HepG2 (cell line): Measurements from ENCODE around the gene DUS1L. TPM values are rescaled to one million over a fixed set of nuclear protein-coding genes. Genes with fewer than 3 reads are reported as not detected.

Source experiments
- ATAC-seq: fragments of 200-7000 bp; cut with Tn5 transposase; 3 replicates; pipeline ENCODE4 v1.9.1; 2020; ENCODE audit warnings: mild to moderate bottlenecking, moderate library complexity
- BruUV-seq: library from RNA; stranded (reverse); fragments of 400-500 nt; replicated peaks from 2 replicates; lab custom pipeline; 2021; lab: Mats Ljungman, UMichigan
- CTCF ChIA-PET: fragments of 300-600 bp; formaldehyde crosslinking; extraction: SDS; loops from one replicate; lab custom pipeline; 2021; ENCODE audit warnings: low total read pairs, inconsistent platforms, low intra/inter-chr PET ratio; lab: Yijun Ruan, JAX
- POLR2A ChIA-PET: fragments of 350-600 bp; sonication (Branson Sonifier 250); formaldehyde crosslinking; loops from one replicate; lab custom pipeline; 2020; ENCODE audit warnings: antibody characterized with exemption, inconsistent platforms; lab: Yijun Ruan, JAX
- DNase-seq: peaks from one replicate; pipeline ENCODE4 v3.0.0-alpha.2; 2015; ENCODE audit warnings: low spot score
- FAIRE-seq: peaks from 3 replicates; lab custom pipeline; 2011; peaks lifted over from hg19 to GRCh38; lab: Jason Lieb, UNC
- H2AFZ ChIP-seq: one replicate; pipeline ENCODE4 v1.6.1; 2011; ENCODE audit warnings: low read length, inconsistent platforms
- H3K27ac ChIP-seq: fragments of 300-600 bp; 3 replicates; pipeline ENCODE4 v1.8.0; 2011; ENCODE audit warnings: mixed run types, mild to moderate bottlenecking, mixed read lengths, low read length, inconsistent platforms; ENCODE audit not compliant: insufficient read depth; ENCODE audit errors: extremely low read length
- H3K27me3 ChIP-seq, 2 experiments: fragments of 200-600 bp in 1 of 2; 2 replicates in 1 of 2; 3 replicates in 1 of 2; pipeline versions ENCODE4 v1.6.0 to v1.8.0; 2011; ENCODE audit warnings: low read length in 2 of 2, mild to moderate bottlenecking in 2 of 2, moderate library complexity in 2 of 2, inconsistent platforms in 1 of 2; ENCODE audit not compliant: insufficient read depth in 2 of 2, control insufficient read depth in 1 of 2
- H3K36me3 ChIP-seq, 2 experiments: fragments of 200-600 bp in 1 of 2; replicated peaks in 1 of 2; 2 replicates in 1 of 2; 3 replicates in 1 of 2; pipeline versions ENCODE4 v1.5.1 to v1.8.0; 2011; ENCODE audit warnings: low read length in 2 of 2, inconsistent platforms in 1 of 2; ENCODE audit not compliant: insufficient read depth in 2 of 2, control insufficient read depth in 1 of 2
- H3K4me1 ChIP-seq: 2 replicates; pipeline ENCODE4 v1.5.1; 2012; ENCODE audit warnings: low read length, inconsistent platforms; ENCODE audit not compliant: insufficient read depth
- H3K4me2 ChIP-seq: 2 replicates; pipeline ENCODE4 v1.6.0; 2011; ENCODE audit warnings: low read depth, low read length, inconsistent platforms
- H3K4me3 ChIP-seq, 3 experiments: fragments of 200-600 bp in 1 of 3; sonication (generic), shearing (Covaris generic) in 1 of 3; replicated peaks in 1 of 3; 2 replicates each; pipeline ENCODE4 v1.5.1; 2011 to 2016; ENCODE audit warnings: low read length in 3 of 3, inconsistent platforms in 2 of 3, low read depth in 2 of 3, mild to moderate bottlenecking in 2 of 3, control low read depth in 1 of 3, mixed read lengths in 1 of 3; ENCODE audit not compliant: insufficient read depth in 1 of 3
- H3K79me2 ChIP-seq: one replicate; pipeline ENCODE4 v1.6.1; 2011; ENCODE audit warnings: low read length, inconsistent platforms; ENCODE audit not compliant: insufficient read depth
- H3K9ac ChIP-seq: 2 replicates; pipeline ENCODE4 v1.6.0; 2011; ENCODE audit warnings: mild to moderate bottlenecking, low read depth, low read length, inconsistent platforms; ENCODE audit not compliant: insufficient read depth
- H3K9me3 ChIP-seq: 2 replicates; pipeline ENCODE4 v1.5.1; 2012; ENCODE audit warnings: mild to moderate bottlenecking, low read length
- H4K20me1 ChIP-seq: 2 replicates; pipeline ENCODE4 v1.6.0; 2011; ENCODE audit warnings: inconsistent platforms, mild to moderate bottlenecking, low read length, moderate library complexity; ENCODE audit not compliant: insufficient read depth
- AGO1 ChIP-seq: fragments of 200-400 bp; formaldehyde crosslinking; IDR thresholded peaks from 2 replicates; pipeline ENCODE4 v1.6.1; 2017; ENCODE audit warnings: mild to moderate bottlenecking, low read depth, low read length, moderate library complexity; ENCODE audit not compliant: poor library complexity, severe bottlenecking
- ARID2 ChIP-seq: sonication (generic); formaldehyde crosslinking; IDR thresholded peaks from 2 replicates; pipeline ENCODE4 v1.8.1; 2022; ENCODE audit warnings: mild to moderate bottlenecking, missing genetic modification reagents, borderline replicate concordance
- HNRNPL ChIP-seq: fragments of 200-400 bp; formaldehyde crosslinking; IDR thresholded peaks from 2 replicates; pipeline ENCODE4 v1.6.1; 2017; ENCODE audit warnings: mild to moderate bottlenecking, low read depth, low read length
- MED1 ChIP-seq: sonication (generic); formaldehyde crosslinking; IDR thresholded peaks from 2 replicates; pipeline ENCODE4 v1.4.0; 2020; ENCODE audit warnings: missing genetic modification reagents
- POLR2G ChIP-seq: fragments of 200-400 bp; formaldehyde crosslinking; IDR thresholded peaks from 2 replicates; pipeline ENCODE4 v1.6.1; 2018; ENCODE audit warnings: mild to moderate bottlenecking, low read depth, low read length, moderate library complexity
- RBM39 ChIP-seq: fragments of 200-400 bp; formaldehyde crosslinking; IDR thresholded peaks from one replicate; pipeline ENCODE4 v1.6.1; 2018; ENCODE audit warnings: antibody characterized with exemption, mild to moderate bottlenecking, low read depth, low read length; ENCODE audit not compliant: poor library complexity, severe bottlenecking
- SPEN ChIP-seq: sonication (generic); formaldehyde crosslinking; IDR thresholded peaks from 2 replicates; pipeline ENCODE4 v1.5.1; 2020; ENCODE audit warnings: low read depth, mild to moderate bottlenecking, missing genetic modification reagents
- TAF15 ChIP-seq: fragments of 200-400 bp; formaldehyde crosslinking; IDR thresholded peaks from one replicate; pipeline ENCODE4 v1.6.1; 2018; ENCODE audit warnings: mild to moderate bottlenecking, low read depth, low read length; ENCODE audit not compliant: poor library complexity, severe bottlenecking
- ZBTB38 ChIP-seq: sonication (generic); formaldehyde crosslinking; IDR thresholded peaks from 2 replicates; pipeline ENCODE4 v1.5.1; 2020; ENCODE audit warnings: mild to moderate bottlenecking, missing genetic modification reagents
- ZNF333 ChIP-seq: sonication (generic); formaldehyde crosslinking; IDR thresholded peaks from 2 replicates; pipeline ENCODE4 v1.4.0; 2020; ENCODE audit warnings: mild to moderate bottlenecking, missing genetic modification reagents, borderline replicate concordance
- ZNF33B ChIP-seq: sonication (generic); formaldehyde crosslinking; IDR thresholded peaks from 2 replicates; pipeline ENCODE4 v1.5.1; 2020; ENCODE audit warnings: mild to moderate bottlenecking, missing genetic modification reagents
- WGBS: methylation state at CpG from one replicate; pipeline ENCODE4 v1.1.6; 2017; ENCODE audit warnings: low lambda C conversion rate; 5-methylcytosine and 5-hydroxymethylcytosine counted together
- in situ Hi-C: cut with HindIII; loops from 2 replicates; pipeline ENCODE4 v1.10.0; 2017; ENCODE audit warnings: low pct_unique_long_range_greater_than_20kb; ENCODE audit not compliant: extremely low pct_ligation_motif_present
- intact Hi-C: fragments of 100-400 bp; cut with micrococcal nuclease; formaldehyde crosslinking; loops from one replicate; pipeline ENCODE4 v1.10.0; 2022; ENCODE audit not compliant: unreplicated experiment
- polyA plus RNA-seq, 8 experiments: library from polyadenylated mRNA; depleted of rRNA in 3 of 8; stranded (reverse) in 7 of 8; unstranded in 1 of 8; fragments of >200 nt; fragmentation: Illumina TruSeq in 4 of 8; extraction: Trizol in 4 of 8; gene quantifications; 2 replicates each; pipeline versions ENCODE4 v1.2.1 to v1.2.3, GENCODE V29; 2011 to 2016; ENCODE audit warnings: low read depth in 4 of 8, missing spikeins in 1 of 8, mixed read lengths in 1 of 8; ENCODE audit not compliant: insufficient read depth in 1 of 8
- total RNA-seq, 5 experiments: library from RNA; depleted of rRNA; stranded (reverse); fragments of >200 nt; fragmentation: Illumina TruSeq; extraction: Trizol; gene quantifications; 2 replicates each; pipeline ENCODE4 v1.2.3, GENCODE V29; 2016; ENCODE audit warnings: low read depth in 1 of 5
- TF ChIP-seq, protein P1 (sequence below): sonication (generic); formaldehyde crosslinking; conservative IDR thresholded peaks from 2 replicates; pipeline ENCODE4 v1.8.0; 2022; ENCODE audit warnings: low read depth, missing genetic modification reagents
- TF ChIP-seq, protein P2 (sequence below): sonication (generic); formaldehyde crosslinking; IDR thresholded peaks from 2 replicates; pipeline ENCODE4 v1.4.0; 2020; ENCODE audit warnings: missing genetic modification reagents
- TF ChIP-seq, protein P3 (sequence below): sonication (generic); formaldehyde crosslinking; IDR thresholded peaks from 2 replicates; pipeline ENCODE4 v1.5.1; 2020; ENCODE audit warnings: mild to moderate bottlenecking, missing genetic modification reagents, moderate library complexity

The DUS1L gene
- total and polyA plus RNA-seq, 2 of the 13 experiments (the other 11 are each of a cell fraction or from before 2014, with no cell fraction given) = 81.0 to 109 TPM

DNA sequence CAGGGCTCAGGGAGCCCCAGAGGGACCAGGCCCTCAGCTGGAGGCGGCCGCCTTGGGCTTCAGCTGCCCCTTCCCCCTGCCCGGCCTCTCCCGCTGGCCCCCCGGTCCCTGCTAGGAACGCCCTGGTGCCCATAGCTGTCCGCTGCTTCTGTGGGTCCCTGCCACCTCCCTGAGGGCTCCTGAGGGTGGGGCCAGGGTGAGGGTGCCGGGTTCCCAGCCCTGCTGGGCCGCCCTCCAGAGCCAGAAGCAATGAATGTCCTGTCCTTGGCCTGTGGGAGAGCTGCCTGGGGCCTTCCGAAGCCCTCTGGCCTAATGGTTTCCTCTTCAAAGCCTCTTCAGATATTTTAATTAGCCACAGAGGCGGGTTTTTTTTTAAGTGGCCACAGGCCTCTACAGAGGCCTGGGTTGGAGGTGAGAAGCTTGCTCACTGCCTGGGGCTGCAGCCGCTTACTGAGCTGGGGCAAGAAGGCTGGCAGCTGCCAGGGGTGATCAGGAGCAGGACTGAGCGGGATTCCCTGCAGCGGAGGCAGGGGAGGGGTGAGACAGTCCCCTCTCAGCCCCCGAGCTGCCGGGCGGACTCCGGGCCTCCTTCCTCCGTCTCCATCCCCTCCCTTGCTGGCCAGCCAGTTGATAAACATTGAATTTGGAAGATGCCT lies 52.8 kb downstream of the DUS1L start:
- Histone ChIP-seq H3K9ac (peak overlapping the region; percentile 37; the same call in 1 of the 2 replicates), H2AFZ (no peak overlapping the region), H3K36me3 (peaks cover 42 to 51% of the 10 kb centered on the region in 2 experiments), H4K20me1 (no peaks in the 10 kb centered on the region), H3K4me3 (no peak overlapping the region), H3K4me1 (peaks cover 87% of the 10 kb centered on the region), H3K9me3 (no peaks in the 10 kb centered on the region), H3K27me3 (no peaks in the 10 kb centered on the region), H3K79me2 (no peaks in the 10 kb centered on the region), H3K4me2 (no peak overlapping the region), H3K27ac (peak overlapping the region; percentile 68)
- FAIRE-seq (no peak), ATAC-seq (no peak), DNase-seq (no peak)
- intact Hi-C loops (no loop called here), in situ Hi-C loops (no loop called here)
- BruUV-seq = no TSS peak
- POLR2A ChIA-PET = interaction anchor here (0.7 to 14.1 kb wide), 8 partner anchors 10 to 311 kb away, joined by 3 to 470 read pairs (median 6); partner anchors contain the start of genes CENPX, DCXR, LRRC45 and MAFG
- CTCF ChIA-PET = no interaction called here
- WGBS = 87% methylated on average over 13 of the region's 19 CpGs
- TF ChIP-seq ZBTB38 (CRISPR knock-in tag) = peak; percentile 6; the same call in 1 of the 2 replicates
- TF ChIP-seq SPEN = no peak
- TF ChIP-seq, protein P1, sequence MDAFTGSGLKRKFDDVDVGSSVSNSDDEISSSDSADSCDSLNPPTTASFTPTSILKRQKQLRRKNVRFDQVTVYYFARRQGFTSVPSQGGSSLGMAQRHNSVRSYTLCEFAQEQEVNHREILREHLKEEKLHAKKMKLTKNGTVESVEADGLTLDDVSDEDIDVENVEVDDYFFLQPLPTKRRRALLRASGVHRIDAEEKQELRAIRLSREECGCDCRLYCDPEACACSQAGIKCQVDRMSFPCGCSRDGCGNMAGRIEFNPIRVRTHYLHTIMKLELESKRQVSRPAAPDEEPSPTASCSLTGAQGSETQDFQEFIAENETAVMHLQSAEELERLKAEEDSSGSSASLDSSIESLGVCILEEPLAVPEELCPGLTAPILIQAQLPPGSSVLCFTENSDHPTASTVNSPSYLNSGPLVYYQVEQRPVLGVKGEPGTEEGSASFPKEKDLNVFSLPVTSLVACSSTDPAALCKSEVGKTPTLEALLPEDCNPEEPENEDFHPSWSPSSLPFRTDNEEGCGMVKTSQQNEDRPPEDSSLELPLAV (CRISPR knock-in tag) = no peak
- TF ChIP-seq AGO1 = peak; percentile 0
- peak; percentile 66; the same call in 1 of the 2 replicates for TF ChIP-seq HNRNPL
- 0 out of 2 replicates have a peak, but pooled peaks have one; percentile 20 for TF ChIP-seq MED1 (CRISPR knock-in tag)
- 0 out of 2 replicates have a peak, but pooled peaks have one; percentile 29 for TF ChIP-seq ZNF333 (CRISPR knock-in tag)
- TF ChIP-seq, protein P2, sequence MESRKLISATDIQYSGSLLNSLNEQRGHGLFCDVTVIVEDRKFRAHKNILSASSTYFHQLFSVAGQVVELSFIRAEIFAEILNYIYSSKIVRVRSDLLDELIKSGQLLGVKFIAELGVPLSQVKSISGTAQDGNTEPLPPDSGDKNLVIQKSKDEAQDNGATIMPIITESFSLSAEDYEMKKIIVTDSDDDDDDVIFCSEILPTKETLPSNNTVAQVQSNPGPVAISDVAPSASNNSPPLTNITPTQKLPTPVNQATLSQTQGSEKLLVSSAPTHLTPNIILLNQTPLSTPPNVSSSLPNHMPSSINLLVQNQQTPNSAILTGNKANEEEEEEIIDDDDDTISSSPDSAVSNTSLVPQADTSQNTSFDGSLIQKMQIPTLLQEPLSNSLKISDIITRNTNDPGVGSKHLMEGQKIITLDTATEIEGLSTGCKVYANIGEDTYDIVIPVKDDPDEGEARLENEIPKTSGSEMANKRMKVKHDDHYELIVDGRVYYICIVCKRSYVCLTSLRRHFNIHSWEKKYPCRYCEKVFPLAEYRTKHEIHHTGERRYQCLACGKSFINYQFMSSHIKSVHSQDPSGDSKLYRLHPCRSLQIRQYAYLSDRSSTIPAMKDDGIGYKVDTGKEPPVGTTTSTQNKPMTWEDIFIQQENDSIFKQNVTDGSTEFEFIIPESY (CRISPR knock-in tag) = peak; percentile 77; the same call in 1 of the 2 replicates
- TF ChIP-seq, protein P3, sequence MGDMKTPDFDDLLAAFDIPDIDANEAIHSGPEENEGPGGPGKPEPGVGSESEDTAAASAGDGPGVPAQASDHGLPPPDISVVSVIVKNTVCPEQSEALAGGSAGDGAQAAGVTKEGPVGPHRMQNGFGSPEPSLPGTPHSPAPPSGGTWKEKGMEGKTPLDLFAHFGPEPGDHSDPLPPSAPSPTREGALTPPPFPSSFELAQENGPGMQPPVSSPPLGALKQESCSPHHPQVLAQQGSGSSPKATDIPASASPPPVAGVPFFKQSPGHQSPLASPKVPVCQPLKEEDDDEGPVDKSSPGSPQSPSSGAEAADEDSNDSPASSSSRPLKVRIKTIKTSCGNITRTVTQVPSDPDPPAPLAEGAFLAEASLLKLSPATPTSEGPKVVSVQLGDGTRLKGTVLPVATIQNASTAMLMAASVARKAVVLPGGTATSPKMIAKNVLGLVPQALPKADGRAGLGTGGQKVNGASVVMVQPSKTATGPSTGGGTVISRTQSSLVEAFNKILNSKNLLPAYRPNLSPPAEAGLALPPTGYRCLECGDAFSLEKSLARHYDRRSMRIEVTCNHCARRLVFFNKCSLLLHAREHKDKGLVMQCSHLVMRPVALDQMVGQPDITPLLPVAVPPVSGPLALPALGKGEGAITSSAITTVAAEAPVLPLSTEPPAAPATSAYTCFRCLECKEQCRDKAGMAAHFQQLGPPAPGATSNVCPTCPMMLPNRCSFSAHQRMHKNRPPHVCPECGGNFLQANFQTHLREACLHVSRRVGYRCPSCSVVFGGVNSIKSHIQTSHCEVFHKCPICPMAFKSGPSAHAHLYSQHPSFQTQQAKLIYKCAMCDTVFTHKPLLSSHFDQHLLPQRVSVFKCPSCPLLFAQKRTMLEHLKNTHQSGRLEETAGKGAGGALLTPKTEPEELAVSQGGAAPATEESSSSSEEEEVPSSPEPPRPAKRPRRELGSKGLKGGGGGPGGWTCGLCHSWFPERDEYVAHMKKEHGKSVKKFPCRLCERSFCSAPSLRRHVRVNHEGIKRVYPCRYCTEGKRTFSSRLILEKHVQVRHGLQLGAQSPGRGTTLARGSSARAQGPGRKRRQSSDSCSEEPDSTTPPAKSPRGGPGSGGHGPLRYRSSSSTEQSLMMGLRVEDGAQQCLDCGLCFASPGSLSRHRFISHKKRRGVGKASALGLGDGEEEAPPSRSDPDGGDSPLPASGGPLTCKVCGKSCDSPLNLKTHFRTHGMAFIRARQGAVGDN (CRISPR knock-in tag) = peak; percentile 39; the same call in 1 of the 2 replicates
- no peak for TF ChIP-seq ZNF33B (CRISPR knock-in tag)
- peak; percentile 4 for TF ChIP-seq TAF15
- TF ChIP-seq POLR2G = 0 out of 2 replicates have a peak, but pooled peaks have one; percentile 40
- peak; percentile 85 for TF ChIP-seq RBM39
- TF ChIP-seq ARID2 (CRISPR knock-in tag) = 0 out of 2 replicates have a peak, but pooled peaks have one; percentile 9
